ENCODE data around the gene KRT32.

The KRT32 gene

GRCh38 chr17:41415833-41416335 is 51.3 kb downstream of the KRT32 start:
- TF ChIP-seq CTCF (IDR thresholded peaks at IDR 0.05): no peak

GRCh38 chr17:41415411-41415810 is 51.8 kb downstream of the KRT32 start:
- no peak for TF ChIP-seq CTCF (IDR thresholded peaks at IDR 0.05)

GRCh38 chr17:41413982-41414381 is 53.2 kb downstream of the KRT32 start:
- TF ChIP-seq CTCF (IDR thresholded peaks at IDR 0.05): no peak

- no peak for TF ChIP-seq CTCF (IDR thresholded peaks at IDR 0.05)
These were observed 53.7 kb downstream of the KRT32 start for GRCh38 chr17:41413353-41413957.

- no peak for TF ChIP-seq CTCF (IDR thresholded peaks at IDR 0.05)
These were observed 55.9 kb downstream of the KRT32 start for GRCh38 chr17:41411072-41411840.
